ENCODE results near the gene CTCF. TPM values are rescaled to one million over a fixed set of nuclear protein-coding genes. Genes with fewer than 3 reads are reported as not detected.

Gene CTCF
- total and polyA plus RNA-seq, 4 experiments from 2014 or later = 26.5 to 85.7 (median 71.2) TPM

DNA sequence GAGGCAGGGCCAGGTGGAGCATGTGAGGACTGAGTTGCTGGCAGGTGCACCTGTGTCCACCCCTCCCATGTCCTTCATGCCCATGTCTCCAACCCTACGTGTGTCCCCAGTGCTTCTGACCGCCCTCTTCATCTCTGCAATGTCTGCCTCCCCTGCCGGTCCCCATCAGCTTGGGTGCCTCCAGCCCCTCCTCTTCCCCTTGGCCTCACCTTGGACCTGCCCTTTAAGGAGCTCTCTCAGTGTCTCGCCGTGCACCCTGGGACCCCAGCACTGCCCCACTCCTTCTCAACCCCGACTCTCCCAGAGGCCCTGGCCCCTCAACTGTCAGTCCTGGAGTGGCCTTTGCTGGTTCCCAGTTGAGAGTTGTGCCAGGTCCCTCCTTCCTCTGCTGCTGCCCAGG is 18.7 kb upstream of the CTCF start:
- H3K27ac ChIP-seq (ENCODE audit: low read depth, low read length) = no peak overlapping the region
- peaks cover 53% of the 10 kb centered on the region for H3K4me1 ChIP-seq (ENCODE audit: insufficient read depth, low read length)
- no peaks in the 10 kb centered on the region for H3K9me3 ChIP-seq (ENCODE audit: control insufficient read depth in 1 of 2, low read length in 2 of 2)
- Mint-ChIP-seq H3K27ac (peak overlapping the region; percentile 36 to 85 (median 63)), H3K36me3 (peaks cover 14 to 33% of the 10 kb centered on the region in 2 donors), H3K4me1 (peaks cover 33 to 75% (median 44%) of the 10 kb centered on the region in 4 donors), H3K9me3 (no peaks in the 10 kb centered on the region), H3K27me3 (no peaks in the 10 kb centered on the region), H3K4me3 (no peak overlapping the region)
- H3K4me3 ChIP-seq (ENCODE audit: low read length in 2 of 2) = no peak overlapping the region
- intact Hi-C loops (cut with micrococcal nuclease) = no loop called here
- H3K27me3 ChIP-seq (ENCODE audit: insufficient read depth, low read length) = no peaks in the 10 kb centered on the region
- DNase-seq = no peak
- ChIA-PET POLR2A (ENCODE audit: partially characterized antibody) (interaction anchor here (11.9 to 20.3 kb wide), 2 partner anchors 19 to 100 kb away, joined by 190 to 706 read pairs; partner anchors contain the start of genes CARMIL2 and CTCF), CTCF (ENCODE audit: partially characterized antibody) (interaction anchor here (0.6 to 9.3 kb wide), 8 partner anchors 16 to 123 kb away, joined by 3 to 361 read pairs (median 47); partner anchors contain the start of genes ACD, ATP6V0D1, C16orf86 and CARMIL2)
- H3K36me3 ChIP-seq (ENCODE audit: insufficient read depth, low read length) = no peaks in the 10 kb centered on the region

DNA sequence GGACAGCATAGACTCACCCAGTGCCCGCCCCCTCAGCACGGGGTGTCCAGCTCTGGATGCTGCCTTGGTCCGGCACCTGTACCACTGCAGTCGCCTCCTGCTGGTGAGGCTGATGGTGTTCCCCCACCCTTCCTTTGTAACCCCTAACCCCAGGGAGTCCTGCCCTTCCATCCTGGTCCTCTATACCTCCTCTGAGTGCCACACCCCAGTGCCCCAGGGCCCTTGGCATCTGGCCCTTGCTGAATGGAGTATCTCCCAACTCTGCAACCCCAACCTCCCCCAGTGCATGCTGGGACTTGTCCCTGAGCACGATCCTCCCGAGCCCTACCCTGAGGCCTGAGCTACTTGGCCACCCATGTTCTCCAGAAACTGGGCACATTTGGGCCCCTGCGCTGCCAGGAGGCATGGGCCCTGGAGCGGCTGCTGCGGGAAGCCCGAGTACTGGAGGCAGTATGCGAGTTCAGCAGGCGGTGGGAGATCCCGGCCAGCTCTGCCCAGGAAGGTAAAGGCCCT is 17.9 kb upstream of the CTCF start:
- intact Hi-C loops (cut with micrococcal nuclease) = no loop called here
- no peak for DNase-seq
- H3K9me3 Mint-ChIP-seq = no peaks in the 10 kb centered on the region
- H3K4me1 Mint-ChIP-seq = peaks cover 26 to 70% (median 41%) of the 10 kb centered on the region in 4 donors
- Histone ChIP-seq H3K36me3 (ENCODE audit: insufficient read depth, low read length) (no peaks in the 10 kb centered on the region), H3K4me1 (ENCODE audit: insufficient read depth, low read length) (peaks cover 51% of the 10 kb centered on the region), H3K27ac (ENCODE audit: low read depth, low read length) (no peak overlapping the region), H3K27me3 (ENCODE audit: insufficient read depth, low read length) (no peaks in the 10 kb centered on the region), H3K4me3 (ENCODE audit: low read length in 2 of 2) (no peak overlapping the region), H3K9me3 (ENCODE audit: control insufficient read depth in 1 of 2, low read length in 2 of 2) (no peaks in the 10 kb centered on the region)
- peak overlapping the region in 5 of 7 donors; percentile 37 to 85 (median 82) for H3K27ac Mint-ChIP-seq
- H3K4me3 Mint-ChIP-seq = no peak overlapping the region
- peaks cover 14 to 30% of the 10 kb centered on the region in 2 donors for H3K36me3 Mint-ChIP-seq
- ChIA-PET POLR2A (ENCODE audit: partially characterized antibody) (interaction anchor here (0.6 to 20.3 kb wide), 7 partner anchors 9 to 1738 kb away, joined by 3 to 706 read pairs (median 3); partner anchors contain the start of genes ACD, CARMIL2 and CTCF), CTCF (ENCODE audit: partially characterized antibody) (interaction anchor here (1.0 to 9.3 kb wide), 10 partner anchors 15 to 272 kb away, joined by 3 to 361 read pairs (median 4); partner anchors contain the start of genes ACD, ATP6V0D1, C16orf86 and CARMIL2)
- H3K27me3 Mint-ChIP-seq = no peaks in the 10 kb centered on the region

DNA sequence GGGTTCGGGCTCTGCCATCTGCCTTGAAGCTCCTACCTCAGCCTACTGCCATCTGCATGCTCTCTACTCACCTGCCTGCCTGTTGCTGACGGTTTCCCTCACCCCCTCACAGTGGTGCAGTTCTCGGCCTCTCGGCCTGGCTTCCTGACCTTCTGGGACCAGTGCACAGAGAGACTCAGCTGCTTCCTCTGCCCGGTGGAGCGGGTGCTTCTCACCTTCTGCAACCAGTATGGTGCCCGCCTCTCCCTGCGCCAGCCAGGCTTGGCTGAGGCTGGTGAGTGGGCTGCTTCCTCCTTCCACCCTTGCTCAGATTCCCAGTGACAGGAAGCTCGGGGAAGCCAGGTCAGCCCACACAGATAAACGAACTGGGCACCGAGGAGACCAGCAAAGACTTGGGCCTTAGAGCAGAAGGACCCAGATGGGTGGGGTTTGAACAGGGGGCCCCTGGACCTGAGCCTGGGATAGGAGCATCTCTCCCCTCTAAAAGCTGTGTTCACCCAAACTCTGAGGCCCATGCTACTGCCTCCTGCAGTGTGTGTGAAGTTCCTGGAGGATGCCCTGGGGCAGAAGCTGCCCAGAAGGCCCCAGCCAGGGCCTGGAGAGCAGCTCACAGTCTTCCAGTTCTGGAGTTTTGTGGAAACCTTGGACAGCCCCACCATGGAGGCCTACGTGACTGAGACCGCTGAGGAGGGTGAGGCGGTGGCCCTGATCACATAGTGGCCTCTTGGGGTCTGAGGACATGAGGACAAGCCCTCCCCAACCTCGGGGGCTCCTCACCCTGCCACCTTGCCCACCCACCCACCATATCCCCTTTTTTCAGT is 17.3 kb upstream of the CTCF start:
- H3K27ac Mint-ChIP-seq = peak overlapping the region in 3 of 7 donors; percentile 12 to 86 (median 52)

DNA sequence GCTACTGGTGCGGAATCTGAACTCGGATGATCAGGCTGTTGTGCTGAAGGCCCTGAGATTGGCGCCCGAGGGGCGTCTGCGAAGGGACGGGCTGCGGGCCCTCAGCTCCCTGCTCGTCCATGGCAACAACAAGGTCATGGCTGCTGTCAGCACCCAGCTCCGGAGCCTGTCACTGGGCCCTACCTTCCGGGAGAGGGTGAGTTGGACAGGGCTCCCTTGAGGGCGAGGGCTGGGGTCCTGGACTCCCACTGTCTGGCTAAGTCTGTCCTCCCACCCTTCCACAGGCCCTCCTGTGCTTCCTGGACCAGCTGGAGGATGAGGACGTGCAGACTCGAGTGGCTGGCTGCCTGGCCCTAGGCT is 16.7 kb upstream of the CTCF start:
- Mint-ChIP-seq H3K27ac (no peak overlapping the region), H3K27me3 (no peaks in the 10 kb centered on the region), H3K36me3 (peaks cover 13 to 24% of the 10 kb centered on the region in 2 donors), H3K9me3 (no peaks in the 10 kb centered on the region), H3K4me3 (no peak overlapping the region), H3K4me1 (peaks cover 28 to 70% (median 42%) of the 10 kb centered on the region in 4 donors)
- no peak overlapping the region for H3K4me3 ChIP-seq (ENCODE audit: low read length in 2 of 2)
- intact Hi-C loops (cut with micrococcal nuclease) = loop anchor here (2.0 kb wide), 2 partner anchors 25 to 115 kb away; partner anchors contain the start of genes ACD and PARD6A
- no peak overlapping the region for H3K27ac ChIP-seq (ENCODE audit: low read depth, low read length)
- ChIA-PET CTCF (ENCODE audit: partially characterized antibody) (interaction anchor here (0.9 to 9.3 kb wide), 7 partner anchors 14 to 271 kb away, joined by 3 to 361 read pairs (median 89); partner anchors contain the start of genes C16orf86, CARMIL2, CTCF and ENKD1), POLR2A (ENCODE audit: partially characterized antibody) (interaction anchor here (0.9 to 20.3 kb wide), 7 partner anchors 8 to 122 kb away, joined by 3 to 706 read pairs (median 30); partner anchors contain the start of genes C16orf86, CARMIL2, CTCF and ENKD1)
- H3K4me1 ChIP-seq (ENCODE audit: insufficient read depth, low read length) = peaks cover 46% of the 10 kb centered on the region
- H3K9me3 ChIP-seq (ENCODE audit: control insufficient read depth in 1 of 2, low read length in 2 of 2) = no peaks in the 10 kb centered on the region
- DNase-seq = no peak
- H3K36me3 ChIP-seq (ENCODE audit: insufficient read depth, low read length) = no peaks in the 10 kb centered on the region
- H3K27me3 ChIP-seq (ENCODE audit: insufficient read depth, low read length) = no peaks in the 10 kb centered on the region

More for the DNA sequence above, 17.3 kb upstream of the CTCF start:
- POLR2A ChIA-PET (ENCODE audit: partially characterized antibody) = interaction anchor here (0.6 to 20.3 kb wide), 8 partner anchors 10 to 1737 kb away, joined by 3 to 706 read pairs (median 16); partner anchors contain the start of genes ACD, C16orf86, CARMIL2 and CTCF
- Mint-ChIP-seq H3K36me3 (peaks cover 16 to 28% of the 10 kb centered on the region in 2 donors), H3K9me3 (no peaks in the 10 kb centered on the region), H3K4me1 (peaks cover 29 to 73% (median 43%) of the 10 kb centered on the region in 4 donors), H3K4me3 (no peak overlapping the region), H3K27me3 (no peaks in the 10 kb centered on the region)
- no peaks in the 10 kb centered on the region for H3K36me3 ChIP-seq (ENCODE audit: insufficient read depth, low read length)
- CTCF ChIA-PET (ENCODE audit: partially characterized antibody) = interaction anchor here (0.9 to 9.3 kb wide), 9 partner anchors 14 to 271 kb away, joined by 3 to 361 read pairs (median 4); partner anchors contain the start of genes ACD, C16orf86, CARMIL2 and CTCF
- intact Hi-C loops (cut with micrococcal nuclease) = no loop called here
- H3K4me1 ChIP-seq (ENCODE audit: insufficient read depth, low read length) = peaks cover 46% of the 10 kb centered on the region
- no peaks in the 10 kb centered on the region for H3K27me3 ChIP-seq (ENCODE audit: insufficient read depth, low read length)
- H3K4me3 ChIP-seq (ENCODE audit: low read length in 2 of 2) = no peak overlapping the region
- DNase-seq = no peak
- no peak overlapping the region for H3K27ac ChIP-seq (ENCODE audit: low read depth, low read length)
- no peaks in the 10 kb centered on the region for H3K9me3 ChIP-seq (ENCODE audit: control insufficient read depth in 1 of 2, low read length in 2 of 2)

DNA sequence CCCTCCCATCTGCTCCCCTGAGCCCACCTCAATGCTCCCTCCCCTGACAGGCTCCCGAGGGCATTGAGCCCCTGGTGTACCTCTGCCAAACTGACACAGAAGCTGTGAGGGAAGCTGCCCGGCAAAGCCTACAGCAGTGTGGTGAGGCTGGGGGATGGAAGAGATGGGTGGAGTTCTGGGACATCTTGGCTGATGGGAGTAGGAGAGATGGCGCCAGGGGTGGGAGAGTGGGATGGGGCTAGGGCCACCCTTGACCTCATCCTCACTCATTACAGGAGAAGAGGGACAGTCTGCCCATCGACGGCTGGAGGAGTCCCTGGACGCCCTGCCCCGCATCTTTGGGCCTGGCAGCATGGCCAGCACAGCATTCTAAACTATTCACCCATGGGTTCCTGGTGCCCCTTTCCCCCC is 16.2 kb upstream of the CTCF start:
- Mint-ChIP-seq H3K4me3 (no peak overlapping the region), H3K9me3 (no peaks in the 10 kb centered on the region), H3K4me1 (peaks cover 27 to 66% (median 39%) of the 10 kb centered on the region in 4 donors), H3K36me3 (peaks cover 12 to 22% of the 10 kb centered on the region in 2 donors), H3K27me3 (no peaks in the 10 kb centered on the region), H3K27ac (peak overlapping the region in 4 of 7 donors; percentile 37 to 95 (median 68))
- Histone ChIP-seq H3K27ac (ENCODE audit: low read depth, low read length) (no peak overlapping the region), H3K27me3 (ENCODE audit: insufficient read depth, low read length) (no peaks in the 10 kb centered on the region), H3K9me3 (ENCODE audit: control insufficient read depth in 1 of 2, low read length in 2 of 2) (no peaks in the 10 kb centered on the region), H3K36me3 (ENCODE audit: insufficient read depth, low read length) (no peaks in the 10 kb centered on the region), H3K4me1 (ENCODE audit: insufficient read depth, low read length) (peaks cover 46% of the 10 kb centered on the region), H3K4me3 (ENCODE audit: low read length in 2 of 2) (no peak overlapping the region)
- no peak for DNase-seq
- ChIA-PET POLR2A (ENCODE audit: partially characterized antibody) (interaction anchor here (0.9 to 20.3 kb wide), 10 partner anchors 8 to 122 kb away, joined by 3 to 706 read pairs (median 30); partner anchors contain the start of genes ACD, ATP6V0D1, C16orf86 and CARMIL2), CTCF (ENCODE audit: partially characterized antibody) (interaction anchor here (1.3 to 9.3 kb wide), 13 partner anchors 13 to 261 kb away, joined by 5 to 361 read pairs (median 16); partner anchors contain the start of genes ACD, ATP6V0D1, C16orf86 and CARMIL2)
- intact Hi-C loops (cut with micrococcal nuclease) = loop anchor here (2.0 kb wide), 2 partner anchors 25 to 115 kb away; partner anchors contain the start of genes ACD and PARD6A

DNA sequence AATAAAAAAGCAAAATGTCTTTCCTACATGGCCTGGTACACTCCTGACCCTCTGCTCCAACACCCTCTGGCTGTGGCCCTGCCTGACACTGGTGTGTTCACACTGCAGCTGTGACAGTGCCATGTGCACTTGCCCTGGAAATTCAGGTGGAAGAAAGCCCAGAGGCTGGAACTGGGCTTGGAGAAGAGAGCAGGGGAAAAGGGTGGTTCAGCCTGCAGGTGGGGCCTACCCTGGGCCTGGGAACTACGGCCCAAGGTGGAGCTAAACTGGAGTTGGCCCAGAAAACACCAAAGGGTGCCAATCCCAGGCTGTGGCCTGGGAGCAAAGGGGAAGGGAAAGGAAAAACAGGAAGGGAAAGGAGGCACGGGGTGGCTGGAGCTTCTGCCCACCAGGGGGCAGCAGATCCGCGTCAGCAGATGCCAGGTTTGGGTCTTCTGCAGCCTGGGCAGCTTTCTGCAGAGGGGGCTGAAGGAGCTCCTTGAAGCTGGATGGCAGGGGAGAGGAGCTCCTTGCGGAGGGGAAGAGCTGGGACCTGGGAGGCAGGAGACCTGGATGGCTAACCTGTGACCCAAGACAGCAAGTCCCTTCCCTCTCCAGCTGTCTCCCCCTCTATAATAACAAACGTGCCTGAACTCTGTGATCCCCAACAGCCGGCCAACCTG is 15.4 kb upstream of the CTCF start:
- H3K4me3 Mint-ChIP-seq = peak overlapping the region; percentile 58 to 91 (median 82)
- no peaks in the 10 kb centered on the region for H3K27me3 Mint-ChIP-seq
- POLR2A ChIA-PET (ENCODE audit: partially characterized antibody) = interaction anchor here (0.6 to 20.3 kb wide), 20 partner anchors 9 to 394 kb away, joined by 3 to 706 read pairs (median 5); partner anchors contain the start of genes ACD, ATP6V0D1, C16orf86 and CARMIL2
- CTCF ChIA-PET (ENCODE audit: partially characterized antibody) = interaction anchor here (0.6 to 9.3 kb wide), 40 partner anchors 9 to 494 kb away, joined by 3 to 361 read pairs (median 6); partner anchors contain the start of genes ACD, ATP6V0D1, C16orf86 and CARMIL2
- intact Hi-C loops (cut with micrococcal nuclease) = loop anchor here (1.0 to 2.0 kb wide), 6 partner anchors 9 to 121 kb away; partner anchors contain the start of genes ACD, CTCF and PARD6A
- Histone ChIP-seq H3K27ac (ENCODE audit: low read depth, low read length) (peak overlapping the region; percentile 42), H3K27me3 (ENCODE audit: insufficient read depth, low read length) (no peaks in the 10 kb centered on the region), H3K4me3 (ENCODE audit: low read length in 2 of 2) (peak overlapping the region; percentile 41 to 48), H3K36me3 (ENCODE audit: insufficient read depth, low read length) (no peaks in the 10 kb centered on the region), H3K9me3 (ENCODE audit: control insufficient read depth in 1 of 2, low read length in 2 of 2) (no peaks in the 10 kb centered on the region), H3K4me1 (ENCODE audit: insufficient read depth, low read length) (peaks cover 43% of the 10 kb centered on the region)
- H3K27ac Mint-ChIP-seq = peak overlapping the region; percentile 60 to 96 (median 95)
- DNase-seq = peak; percentile 66 to 73 (median 69)
- H3K4me1 Mint-ChIP-seq = peaks cover 29 to 65% (median 38%) of the 10 kb centered on the region in 4 donors
- H3K9me3 Mint-ChIP-seq = no peaks in the 10 kb centered on the region
- peaks cover 12 to 19% of the 10 kb centered on the region in 2 donors for H3K36me3 Mint-ChIP-seq
